Hepatocyte (in vitro differentiated cells): ENCODE results near the gene SNED1.

ENCODE experiments used
- CTCF ChIP-seq: fragments of 200-600 bp; sonication (generic); IDR thresholded peaks from 2 replicates; pipeline ENCODE4 v1.5.1; 2016; ENCODE audit warnings: antibody characterized with exemption, mild to moderate bottlenecking; ENCODE audit not compliant: poor library complexity
- EZH2 ChIP-seq: fragments of 200-600 bp; sonication (generic); IDR thresholded peaks from 2 replicates; pipeline ENCODE4 v1.6.1; 2016; ENCODE audit warnings: antibody characterized with exemption, mild to moderate bottlenecking, borderline replicate concordance

GRCh38 chr2:241020629-241021190 lies 22.3 kb downstream of the SNED1 start:
- TF ChIP-seq CTCF, result no peak
- no peak for TF ChIP-seq EZH2
